OCI-LY1 (cell line): ENCODE measurements around the gene SLC19A1.

Source experiments
- H2AFZ ChIP-seq: fragments of 200-600 bp; sonication (generic), shearing (Covaris generic); 2 replicates; pipeline ENCODE4 v1.6.0; 2014; ENCODE audit warnings: antibody characterized with exemption, mild to moderate bottlenecking, low read length
- H3F3A ChIP-seq: fragments of 200-600 bp; sonication (generic), shearing (Covaris generic); 2 replicates; pipeline ENCODE4 v1.6.0; 2014; ENCODE audit warnings: mild to moderate bottlenecking, antibody characterized with exemption, low read length, moderate library complexity; ENCODE audit not compliant: insufficient read depth
- H3K27ac ChIP-seq: fragments of 200-600 bp; sonication (generic); 2 replicates; pipeline ENCODE4 v1.5.1; 2014; ENCODE audit warnings: low read length, mixed run types, mild to moderate bottlenecking, low read depth; ENCODE audit not compliant: poor library complexity, severe bottlenecking
- H3K27me3 ChIP-seq: fragments of 200-600 bp; sonication (generic); 2 replicates; pipeline ENCODE4 v1.6.0; 2014; ENCODE audit warnings: antibody characterized with exemption, mild to moderate bottlenecking, low read length, moderate library complexity; ENCODE audit not compliant: insufficient read depth
- H3K36me3 ChIP-seq: fragments of 200-600 bp; sonication (generic); 2 replicates; pipeline ENCODE4 v1.6.1; 2014; ENCODE audit warnings: mild to moderate bottlenecking, antibody characterized with exemption, low read length, moderate library complexity, mixed read lengths; ENCODE audit not compliant: insufficient read depth
- H3K4me1 ChIP-seq: fragments of 200-600 bp; sonication (generic); 2 replicates; pipeline ENCODE4 v1.5.1; 2014; ENCODE audit warnings: mild to moderate bottlenecking, low read length, moderate library complexity; ENCODE audit not compliant: insufficient read depth, severe bottlenecking
- H3K4me2 ChIP-seq: fragments of 200-600 bp; sonication (generic), shearing (Covaris generic); 2 replicates; pipeline ENCODE4 v1.6.1; 2014; ENCODE audit warnings: low read length
- H3K4me3 ChIP-seq: fragments of 200-600 bp; sonication (generic); 2 replicates; pipeline ENCODE4 v1.5.1; 2014; ENCODE audit warnings: low read length, low read depth, mild to moderate bottlenecking, mixed read lengths; ENCODE audit not compliant: poor library complexity, severe bottlenecking
- H3K79me2 ChIP-seq: fragments of 200-600 bp; shearing (Covaris generic); 2 replicates; pipeline ENCODE4 v1.6.1; 2016; ENCODE audit warnings: mixed run types, low read length, mixed read lengths; ENCODE audit not compliant: insufficient read depth
- H3K9ac ChIP-seq: fragments of 200-600 bp; sonication (generic), shearing (Covaris generic); 2 replicates; pipeline ENCODE4 v1.6.1; 2014; ENCODE audit warnings: mild to moderate bottlenecking, low read length, mixed read lengths
- H3K9me2 ChIP-seq: fragments of 200-600 bp; sonication (generic), shearing (Covaris generic); 2 replicates; pipeline ENCODE4 v1.6.1; 2014; ENCODE audit warnings: low read depth, mild to moderate bottlenecking, low read length, mixed read lengths
- H3K9me3 ChIP-seq: fragments of 200-600 bp; shearing (Covaris generic); 2 replicates; pipeline ENCODE4 v1.6.1; 2014; ENCODE audit warnings: low read length, mixed read lengths
- H4K20me1 ChIP-seq: fragments of 200-600 bp; sonication (generic), shearing (Covaris generic); 2 replicates; pipeline ENCODE4 v1.6.0; 2016; ENCODE audit warnings: mild to moderate bottlenecking, low read length; ENCODE audit not compliant: insufficient read depth
- EZH2 ChIP-seq: fragments of 200-600 bp; sonication (generic), shearing (Covaris generic); IDR thresholded peaks from 2 replicates; pipeline ENCODE4 v1.8.0; 2017; ENCODE audit warnings: borderline replicate concordance, mixed run types, mild to moderate bottlenecking, antibody characterized with exemption, low read length, moderate library complexity, mixed read lengths
- TF ChIP-seq, protein P1 (sequence below): fragments of 200-600 bp; sonication (generic), shearing (Covaris generic); IDR thresholded peaks from 2 replicates; pipeline ENCODE4 v1.5.1; 2017; ENCODE audit warnings: mild to moderate bottlenecking, antibody characterized with exemption, low read length, moderate library complexity, mixed read lengths

Gene SLC19A1

DNA sequence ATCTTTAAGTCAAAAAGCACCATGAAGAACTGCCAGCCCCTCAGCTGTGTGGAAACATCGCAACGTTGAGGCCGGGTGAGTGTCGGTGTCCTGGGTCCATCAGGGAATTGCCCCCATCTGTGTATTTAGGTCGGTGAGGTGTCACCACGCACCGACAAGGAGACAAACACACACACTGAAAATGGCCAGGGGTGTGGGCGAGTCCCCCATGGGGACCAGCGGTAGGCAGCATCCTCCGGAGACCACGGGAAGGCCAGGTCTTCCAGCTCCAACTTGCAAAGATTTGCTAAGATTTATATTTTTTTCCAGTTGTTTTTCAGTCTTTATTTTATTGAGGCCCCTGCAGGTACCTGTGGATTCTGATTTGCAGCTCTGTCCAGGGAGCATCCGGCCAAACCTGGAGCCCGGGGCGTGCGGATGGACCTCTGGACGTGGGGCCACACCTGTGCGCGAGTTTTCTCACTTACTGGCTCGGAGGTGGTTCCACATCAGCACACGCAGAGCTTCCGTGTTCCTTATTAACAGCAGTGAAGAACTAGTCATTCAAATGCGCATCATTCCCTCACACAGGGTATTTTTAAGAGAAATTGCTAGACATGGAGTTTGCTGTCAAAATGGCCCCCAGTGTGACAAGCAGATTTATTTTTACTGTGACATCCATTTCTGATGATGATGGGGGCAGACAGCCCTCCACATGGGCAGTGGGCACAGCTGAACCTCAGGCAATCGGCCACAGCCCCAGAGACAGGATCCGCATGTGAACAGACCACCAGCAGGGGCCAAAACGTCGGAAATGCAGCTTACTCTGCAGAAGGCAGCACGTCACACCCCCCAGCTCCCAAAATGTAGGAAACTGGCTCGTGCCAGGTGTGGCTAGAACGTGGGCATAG lies 17.2 kb upstream of the SLC19A1 start:
- Histone ChIP-seq H3K4me3 (no peak overlapping the region), H3K4me2 (no peak overlapping the region), H3K9me3 (peaks cover 3% of the 10 kb centered on the region; the same call in 1 of the 2 replicates), H3K36me3 (no peaks in the 10 kb centered on the region), H3K79me2 (no peaks in the 10 kb centered on the region), H2AFZ (no peak overlapping the region), H3K9me2 (no peaks in the 10 kb centered on the region), H3F3A (no peaks in the 10 kb centered on the region), H3K27ac (no peak overlapping the region), H3K4me1 (peaks cover 4% of the 10 kb centered on the region), H4K20me1 (no peaks in the 10 kb centered on the region), H3K9ac (no peak overlapping the region), H3K27me3 (no peaks in the 10 kb centered on the region)
- no peak for TF ChIP-seq EZH2

GRCh38 chr21:45558044-45558721 lies 15.9 kb upstream of the SLC19A1 start:
- Histone ChIP-seq H3F3A (no peaks in the 10 kb centered on the region), H3K9ac (no peak overlapping the region), H4K20me1 (no peaks in the 10 kb centered on the region), H3K36me3 (no peaks in the 10 kb centered on the region), H3K79me2 (no peaks in the 10 kb centered on the region), H3K27me3 (no peaks in the 10 kb centered on the region), H3K27ac (no peak overlapping the region), H3K4me1 (peaks cover 4% of the 10 kb centered on the region), H3K9me3 (no peaks in the 10 kb centered on the region), H3K4me3 (no peak overlapping the region), H3K9me2 (no peaks in the 10 kb centered on the region), H3K4me2 (no peak overlapping the region), H2AFZ (no peak overlapping the region)
- TF ChIP-seq, protein P1, sequence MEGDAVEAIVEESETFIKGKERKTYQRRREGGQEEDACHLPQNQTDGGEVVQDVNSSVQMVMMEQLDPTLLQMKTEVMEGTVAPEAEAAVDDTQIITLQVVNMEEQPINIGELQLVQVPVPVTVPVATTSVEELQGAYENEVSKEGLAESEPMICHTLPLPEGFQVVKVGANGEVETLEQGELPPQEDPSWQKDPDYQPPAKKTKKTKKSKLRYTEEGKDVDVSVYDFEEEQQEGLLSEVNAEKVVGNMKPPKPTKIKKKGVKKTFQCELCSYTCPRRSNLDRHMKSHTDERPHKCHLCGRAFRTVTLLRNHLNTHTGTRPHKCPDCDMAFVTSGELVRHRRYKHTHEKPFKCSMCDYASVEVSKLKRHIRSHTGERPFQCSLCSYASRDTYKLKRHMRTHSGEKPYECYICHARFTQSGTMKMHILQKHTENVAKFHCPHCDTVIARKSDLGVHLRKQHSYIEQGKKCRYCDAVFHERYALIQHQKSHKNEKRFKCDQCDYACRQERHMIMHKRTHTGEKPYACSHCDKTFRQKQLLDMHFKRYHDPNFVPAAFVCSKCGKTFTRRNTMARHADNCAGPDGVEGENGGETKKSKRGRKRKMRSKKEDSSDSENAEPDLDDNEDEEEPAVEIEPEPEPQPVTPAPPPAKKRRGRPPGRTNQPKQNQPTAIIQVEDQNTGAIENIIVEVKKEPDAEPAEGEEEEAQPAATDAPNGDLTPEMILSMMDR: no peak
- TF ChIP-seq EZH2: no peak

DNA sequence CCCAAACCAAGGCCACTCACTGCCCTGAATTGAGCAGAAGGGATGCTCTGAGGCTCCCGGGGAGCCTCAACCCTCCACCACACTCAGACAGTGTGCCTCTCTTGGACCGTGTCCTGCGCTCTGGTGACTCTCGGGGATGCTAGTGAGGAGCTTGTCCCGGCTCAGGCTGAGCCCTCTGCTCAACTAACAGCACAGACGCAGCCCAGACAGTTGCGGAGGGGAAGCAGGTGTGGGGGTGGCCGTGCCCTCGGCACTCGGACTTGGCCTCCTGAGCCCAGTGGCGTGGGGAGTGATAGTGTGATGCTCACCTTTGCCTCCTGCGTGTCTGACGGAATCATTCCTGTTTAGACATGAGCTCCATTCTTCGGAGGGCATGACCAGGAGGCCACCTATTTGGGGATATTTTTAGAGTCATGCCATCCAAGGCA lies 15.4 kb upstream of the SLC19A1 start:
- Histone ChIP-seq H3K36me3 (no peaks in the 10 kb centered on the region), H3K4me3 (no peak overlapping the region), H3K79me2 (no peaks in the 10 kb centered on the region), H3K9me3 (no peaks in the 10 kb centered on the region), H3K27me3 (no peaks in the 10 kb centered on the region), H3F3A (no peaks in the 10 kb centered on the region), H3K27ac (no peak overlapping the region), H3K9me2 (no peaks in the 10 kb centered on the region), H3K4me1 (peaks cover 4% of the 10 kb centered on the region), H3K9ac (no peak overlapping the region), H2AFZ (no peak overlapping the region), H4K20me1 (no peaks in the 10 kb centered on the region), H3K4me2 (no peak overlapping the region)
- TF ChIP-seq, protein P1: no peak
- TF ChIP-seq EZH2: no peak
